Trophoblast cell (in vitro differentiated cells and primary cell): Measurements from ENCODE around the gene CFAP46.
A peak's percentile ranks its signal among the peaks of the same experiment; 100 is the strongest.

Experiments
- DNase-seq, 2 donors: peaks; one replicate each; pipeline ENCODE4 v3.0.0-alpha.2; 2016
- H2AFZ ChIP-seq: 2 replicates; pipeline ENCODE4 v1.6.1; 2013; ENCODE audit warnings: low read length, moderate library complexity, mild to moderate bottlenecking; ENCODE audit not compliant: insufficient read depth, poor library complexity
- H2AK5ac ChIP-seq: 2 replicates; pipeline ENCODE4 v1.6.1; 2013; ENCODE audit warnings: mild to moderate bottlenecking, low read length
- H2BK120ac ChIP-seq: 2 replicates; pipeline ENCODE4 v1.6.1; 2013; ENCODE audit warnings: low read length, mild to moderate bottlenecking, moderate library complexity; ENCODE audit not compliant: insufficient read depth, poor library complexity
- H2BK12ac ChIP-seq: 2 replicates; pipeline ENCODE4 v1.6.1; 2013; ENCODE audit warnings: mild to moderate bottlenecking, low read length, moderate library complexity
- H2BK5ac ChIP-seq: 2 replicates; pipeline ENCODE4 v1.6.1; 2013; ENCODE audit warnings: low read length, low read depth, moderate library complexity, mild to moderate bottlenecking; ENCODE audit not compliant: poor library complexity
- H3K14ac ChIP-seq: 2 replicates; pipeline ENCODE4 v1.6.1; 2013; ENCODE audit warnings: mild to moderate bottlenecking, low read length
- H3K18ac ChIP-seq: 2 replicates; pipeline ENCODE4 v1.6.1; 2013; ENCODE audit warnings: mild to moderate bottlenecking, low read length
- H3K23ac ChIP-seq: 2 replicates; pipeline ENCODE4 v1.6.1; 2013; ENCODE audit warnings: low read length
- H3K27ac ChIP-seq: 2 replicates; pipeline ENCODE4 v1.5.1; 2013; ENCODE audit warnings: low read depth, mild to moderate bottlenecking, inconsistent platforms, low read length, moderate library complexity
- H3K27me3 ChIP-seq: 2 replicates; pipeline ENCODE4 v1.6.1; 2013; ENCODE audit warnings: inconsistent platforms, mild to moderate bottlenecking, low read length, moderate library complexity; ENCODE audit not compliant: insufficient read depth
- H3K36me3 ChIP-seq, 2 experiments: 1 replicate in 1 of 2; 2 replicates in 1 of 2; pipeline ENCODE4 v1.6.1; 2013; ENCODE audit warnings: low read length in 2 of 2, mild to moderate bottlenecking in 2 of 2, moderate library complexity in 1 of 2; ENCODE audit not compliant: insufficient read depth in 2 of 2, control insufficient read depth in 1 of 2
- H3K4ac ChIP-seq: 2 replicates; pipeline ENCODE4 v1.6.1; 2013; ENCODE audit warnings: low read depth, mild to moderate bottlenecking, low read length, moderate library complexity
- H3K4me1 ChIP-seq, 2 experiments: 1 replicate in 1 of 2; 2 replicates in 1 of 2; pipeline ENCODE4 v1.6.1; 2013; ENCODE audit warnings: low read length in 2 of 2, mild to moderate bottlenecking in 2 of 2, moderate library complexity in 1 of 2; ENCODE audit not compliant: insufficient read depth in 2 of 2, control insufficient read depth in 1 of 2
- H3K4me2 ChIP-seq: 2 replicates; pipeline ENCODE4 v1.6.1; 2013; ENCODE audit warnings: inconsistent platforms, mild to moderate bottlenecking, low read length, moderate library complexity
- H3K4me3 ChIP-seq: 2 replicates; pipeline ENCODE4 v1.5.1; 2013; ENCODE audit warnings: mild to moderate bottlenecking, low read depth, low read length, inconsistent platforms
- H3K79me1 ChIP-seq: one replicate; pipeline ENCODE4 v1.6.1; 2013; ENCODE audit warnings: low read length
- H3K79me2 ChIP-seq: 2 replicates; pipeline ENCODE4 v1.6.1; 2013; ENCODE audit warnings: low read length, mild to moderate bottlenecking; ENCODE audit not compliant: control insufficient read depth, insufficient read depth, poor library complexity
- H3K9ac ChIP-seq: 2 replicates; pipeline ENCODE4 v1.6.1; 2013; ENCODE audit warnings: mild to moderate bottlenecking, low read length
- H3K9me3 ChIP-seq: 2 replicates; pipeline ENCODE4 v1.6.1; 2013; ENCODE audit warnings: low read depth, mild to moderate bottlenecking, control low read depth, inconsistent platforms, low read length; ENCODE audit not compliant: insufficient read depth
- H4K12ac ChIP-seq: 2 replicates; pipeline ENCODE4 v1.6.1; 2013; ENCODE audit warnings: low read depth, mild to moderate bottlenecking, low read length, moderate library complexity
- H4K8ac ChIP-seq: 2 replicates; pipeline ENCODE4 v1.6.1; 2013; ENCODE audit warnings: low read depth, mild to moderate bottlenecking, low read length, moderate library complexity
- H4K91ac ChIP-seq: one replicate; pipeline ENCODE4 v1.6.1; 2013; ENCODE audit warnings: low read depth, mild to moderate bottlenecking, low read length, moderate library complexity
- WGBS: extraction: QIAGEN DNeasy Blood & Tissue Kit; methylation state at CpG from one replicate; pipeline ENCODE4 v1.1.7; 2013; ENCODE audit warnings: missing lambda C conversion rate; ENCODE audit not compliant: insufficient read length, insufficient coverage; ENCODE audit errors: extremely low coverage; 5-methylcytosine and 5-hydroxymethylcytosine counted together

Gene CFAP46

GRCh38 chr10:132961787-132962622 lies 19.6 kb upstream of the CFAP46 start:
- no peak overlapping the region for H3K23ac ChIP-seq
- H3K79me1 ChIP-seq: no peaks in the 10 kb centered on the region
- no peak overlapping the region for H2BK12ac ChIP-seq
- H4K91ac ChIP-seq: no peak overlapping the region
- no peak overlapping the region for H2BK120ac ChIP-seq
- peaks cover 6% of the 10 kb centered on the region for H3K9me3 ChIP-seq
- no peak overlapping the region for H2BK5ac ChIP-seq
- H3K4me2 ChIP-seq: peak overlapping the region; percentile 64
- H2AFZ ChIP-seq: peak overlapping the region; percentile 15
- no peak overlapping the region for H3K14ac ChIP-seq
- no peaks in the 10 kb centered on the region for H3K79me2 ChIP-seq
- peak in 1 of 2 donors; percentile 9 for DNase-seq
- WGBS: no CpG with 5 or more reads among the region's 41 CpGs
- peaks cover 8 to 9% of the 10 kb centered on the region in 2 experiments for H3K4me1 ChIP-seq
- no peak overlapping the region for H2AK5ac ChIP-seq
- no peak overlapping the region for H3K4ac ChIP-seq
- no peak overlapping the region for H3K9ac ChIP-seq
- peak overlapping the region; percentile 2 for H4K8ac ChIP-seq
- H3K36me3 ChIP-seq: no peaks in the 10 kb centered on the region
- H3K27me3 ChIP-seq: no peaks in the 10 kb centered on the region
- H3K18ac ChIP-seq: no peak overlapping the region
- no peak overlapping the region for H3K4me3 ChIP-seq
- no peak overlapping the region for H3K27ac ChIP-seq
- no peak overlapping the region for H4K12ac ChIP-seq

DNA sequence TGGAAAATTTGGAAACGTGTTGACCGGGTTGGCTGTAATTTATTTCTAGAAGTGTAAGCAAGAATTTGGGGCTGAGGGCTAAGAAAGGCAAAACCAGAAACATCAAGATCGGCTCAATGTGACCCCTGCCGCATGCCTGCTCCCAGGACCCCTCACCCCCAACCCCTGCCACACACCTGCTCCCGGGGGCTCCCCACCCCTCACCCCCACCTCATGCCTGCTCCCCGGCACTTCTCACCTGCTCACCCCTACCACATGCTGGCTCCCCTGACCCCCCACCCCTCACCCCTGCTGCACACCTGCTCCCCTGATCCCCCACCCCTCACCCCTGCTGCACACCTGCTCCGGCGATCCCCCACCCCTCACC lies 19.0 kb upstream of the CFAP46 start:
- no peak overlapping the region for H2AFZ ChIP-seq
- H3K9me3 ChIP-seq: peaks cover 8% of the 10 kb centered on the region
- H2AK5ac ChIP-seq: no peak overlapping the region
- no peak overlapping the region for H3K4me3 ChIP-seq
- no peak overlapping the region for H2BK5ac ChIP-seq
- WGBS: no CpG with 5 or more reads among the region's 8 CpGs
- H4K8ac ChIP-seq: no peak overlapping the region
- H3K23ac ChIP-seq: no peak overlapping the region
- no peak overlapping the region for H3K4me2 ChIP-seq
- H4K91ac ChIP-seq: no peak overlapping the region
- no peak overlapping the region for H3K27ac ChIP-seq
- no peak overlapping the region for H4K12ac ChIP-seq
- no peaks in the 10 kb centered on the region for H3K79me1 ChIP-seq
- H3K14ac ChIP-seq: no peak overlapping the region
- H2BK12ac ChIP-seq: no peak overlapping the region
- H3K36me3 ChIP-seq: no peaks in the 10 kb centered on the region
- H3K4me1 ChIP-seq: peaks cover 8 to 9% of the 10 kb centered on the region in 2 experiments
- DNase-seq: no peak
- no peak overlapping the region for H3K4ac ChIP-seq
- no peak overlapping the region for H2BK120ac ChIP-seq
- no peaks in the 10 kb centered on the region for H3K79me2 ChIP-seq
- H3K18ac ChIP-seq: no peak overlapping the region
- H3K9ac ChIP-seq: no peak overlapping the region
- no peaks in the 10 kb centered on the region for H3K27me3 ChIP-seq

DNA sequence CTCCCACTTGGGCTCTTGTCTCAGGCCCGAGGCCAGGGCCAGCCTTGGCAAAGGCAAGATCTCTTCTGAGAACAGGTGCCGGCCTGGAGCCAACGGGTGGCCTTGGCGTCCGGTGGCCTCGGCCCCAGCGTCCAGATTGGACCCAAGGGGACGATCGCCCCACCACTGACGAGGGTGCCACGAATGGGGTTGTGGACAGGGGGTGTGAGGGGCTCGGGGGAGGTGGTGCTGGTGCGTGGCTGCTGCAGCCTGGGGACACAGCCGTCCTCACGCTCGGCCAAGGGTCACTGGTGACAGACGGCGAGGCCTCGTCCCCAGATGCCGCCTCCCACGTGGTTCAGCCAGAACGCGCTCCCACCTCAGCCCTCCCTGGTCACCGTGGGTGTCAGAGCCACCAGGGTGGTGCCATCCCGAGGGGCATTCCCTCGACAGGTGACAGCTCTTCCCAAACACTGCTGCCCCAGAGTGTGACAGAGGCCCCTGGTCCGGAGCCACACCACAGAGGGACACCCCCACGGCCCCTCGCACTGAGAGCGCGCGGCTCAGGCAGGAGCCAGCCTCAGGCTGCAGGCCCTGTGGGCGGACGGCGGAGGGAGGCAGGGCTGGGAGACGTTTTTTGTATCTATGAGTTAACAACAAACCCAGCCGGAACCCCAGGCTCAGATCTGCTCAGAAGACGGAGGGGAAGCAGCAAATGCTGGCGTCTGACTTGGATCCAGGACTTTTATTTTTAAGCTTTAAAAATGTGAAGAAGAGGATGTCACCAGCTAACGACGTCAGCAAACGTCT lies 18.5 kb upstream of the CFAP46 start:
- no peak overlapping the region for H3K27ac ChIP-seq
- H4K12ac ChIP-seq: no peak overlapping the region
- H2BK5ac ChIP-seq: no peak overlapping the region
- H3K79me2 ChIP-seq: no peaks in the 10 kb centered on the region
- no peak overlapping the region for H3K4me2 ChIP-seq
- no peak overlapping the region for H2AFZ ChIP-seq
- no peak overlapping the region for H3K14ac ChIP-seq
- H3K36me3 ChIP-seq: no peaks in the 10 kb centered on the region
- no peak overlapping the region for H2AK5ac ChIP-seq
- no peak overlapping the region for H3K9ac ChIP-seq
- no peak overlapping the region for H4K91ac ChIP-seq
- H3K27me3 ChIP-seq: no peaks in the 10 kb centered on the region
- no peak overlapping the region for H3K4ac ChIP-seq
- H3K4me1 ChIP-seq: peaks cover 8 to 9% of the 10 kb centered on the region in 2 experiments
- no peak overlapping the region for H2BK12ac ChIP-seq
- H3K9me3 ChIP-seq: peaks cover 8% of the 10 kb centered on the region
- H3K79me1 ChIP-seq: no peaks in the 10 kb centered on the region
- WGBS: no CpG with 5 or more reads among the region's 42 CpGs
- H3K4me3 ChIP-seq: no peak overlapping the region
- no peak for DNase-seq
- no peak overlapping the region for H3K18ac ChIP-seq
- H4K8ac ChIP-seq: peak overlapping the region; percentile 15
- H3K23ac ChIP-seq: no peak overlapping the region
- H2BK120ac ChIP-seq: no peak overlapping the region

- Histone ChIP-seq H4K12ac (no peak overlapping the region), H3K4ac (no peak overlapping the region), H3K36me3 (no peaks in the 10 kb centered on the region), H3K14ac (no peak overlapping the region), H2BK12ac (no peak overlapping the region), H3K79me2 (no peaks in the 10 kb centered on the region), H3K79me1 (no peaks in the 10 kb centered on the region), H3K27me3 (no peaks in the 10 kb centered on the region), H2AFZ (no peak overlapping the region), H2BK120ac (no peak overlapping the region), H3K4me2 (no peak overlapping the region), H2BK5ac (no peak overlapping the region), H2AK5ac (no peak overlapping the region), H4K91ac (no peak overlapping the region), H3K23ac (no peak overlapping the region), H3K4me3 (no peak overlapping the region), H3K18ac (no peak overlapping the region), H3K4me1 (peaks cover 8 to 9% of the 10 kb centered on the region in 2 experiments), H3K27ac (no peak overlapping the region), H3K9ac (no peak overlapping the region), H3K9me3 (peaks cover 3% of the 10 kb centered on the region), H4K8ac (no peak overlapping the region)
- no CpG with 5 or more reads among the region's 19 CpGs for WGBS
- DNase-seq: no peak
Observed at GRCh38 chr10:132960071-132960472, 17.7 kb upstream of the CFAP46 start.
